Activated CD8-positive, alpha-beta T cell treated with anti-CD3 and anti-CD28 coated beads for 36 hours (primary cell): ENCODE measurements around the gene TRIM43. TPM values are rescaled to one million over a fixed set of nuclear protein-coding genes. Genes with fewer than 3 reads are reported as not detected.
"Not testable (repeated sequence)": the region's sequence is repeated elsewhere in the genome, so short reads cannot be mapped to it uniquely, and the experiment has no call there.

Experiments used
- ATAC-seq: fragments of 200-7000 bp; cut with Tn5 transposase; one replicate; pipeline ENCODE4 v1.10.0; 2021; ENCODE audit warnings: mild to moderate bottlenecking, moderate library complexity
- CTCF ChIA-PET: fragments of 350-600 bp; sonication (Branson Sonifier 250); formaldehyde crosslinking; loops from one replicate; lab custom pipeline; 2021; ENCODE audit warnings: antibody characterized with exemption; lab: Charles Lee
- POLR2A ChIA-PET: fragments of 350-600 bp; sonication (Branson Sonifier 250); formaldehyde crosslinking; loops from one replicate; lab custom pipeline; 2021; ENCODE audit warnings: antibody characterized with exemption; lab: Charles Lee
- DNase-seq: peaks from one replicate; pipeline ENCODE4 v3.0.0-alpha.2; 2020
- H3K27ac Mint-ChIP-seq: one replicate; pipeline ENCODE4 v1.8.0; 2021; ENCODE audit warnings: mild to moderate bottlenecking, mixed read lengths
- H3K27me3 Mint-ChIP-seq: one replicate; pipeline ENCODE4 v1.8.0; 2021; ENCODE audit warnings: mixed read lengths
- H3K36me3 Mint-ChIP-seq: one replicate; pipeline ENCODE4 v1.8.0; 2021; ENCODE audit warnings: low read depth, mixed read lengths
- H3K4me1 Mint-ChIP-seq: one replicate; pipeline ENCODE4 v1.8.0; 2021; ENCODE audit warnings: low read depth, mixed read lengths
- H3K4me3 Mint-ChIP-seq: one replicate; pipeline ENCODE4 v1.8.0; 2021; ENCODE audit warnings: mild to moderate bottlenecking, moderate library complexity, mixed read lengths
- H3K9me3 Mint-ChIP-seq: one replicate; pipeline ENCODE4 v1.8.0; 2021; ENCODE audit warnings: mixed read lengths
- intact Hi-C: fragments of 100-400 bp; cut with micrococcal nuclease; formaldehyde crosslinking; loops from one replicate; pipeline ENCODE4 v1.10.0; 2022
- total RNA-seq, 2 experiments: library from RNA; stranded (reverse); gene quantifications; one replicate each; pipeline ENCODE4 v1.2.3, GENCODE V29; 2021
- TF ChIP-seq, protein P1 (sequence below): fragments of 200-600 bp; IDR thresholded peaks from one replicate; pipeline ENCODE4 v1.8.0; 2022; ENCODE audit warnings: antibody characterized with exemption, mild to moderate bottlenecking

TRIM43 gene
- total RNA-seq, 2 experiments from 2014 or later, result not detected

DNA sequence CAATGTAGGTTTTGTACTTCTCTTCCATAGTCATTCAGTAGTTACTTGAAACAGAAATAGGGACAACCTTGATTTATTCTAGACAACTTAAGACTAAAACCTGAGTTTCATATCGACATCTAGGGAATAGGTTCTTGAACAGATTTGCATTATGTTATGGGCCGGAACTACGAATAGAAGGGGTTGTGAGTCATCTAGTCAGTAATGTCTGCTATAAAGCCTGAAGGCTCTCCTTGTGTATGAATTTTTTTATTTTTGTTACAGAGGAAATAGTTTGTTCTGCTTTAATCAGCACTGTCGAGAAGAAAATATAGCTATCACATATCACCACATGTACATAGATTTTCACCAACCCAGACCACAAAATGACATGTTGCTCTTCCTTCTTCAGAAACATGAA lies 17.3 kb upstream of the TRIM43 start:
- H3K4me1 Mint-ChIP-seq, result no peaks in the 10 kb centered on the region
- H3K36me3 Mint-ChIP-seq, result no peaks in the 10 kb centered on the region
- peaks cover 18% of the 10 kb centered on the region for H3K27me3 Mint-ChIP-seq
- POLR2A ChIA-PET, result no interaction called here
- no peak overlapping the region for H3K27ac Mint-ChIP-seq
- H3K4me3 Mint-ChIP-seq, result no peak overlapping the region
- intact Hi-C loops, result no loop called here
- CTCF ChIA-PET, result no interaction called here
- DNase-seq, result no peak
- H3K9me3 Mint-ChIP-seq, result no peaks in the 10 kb centered on the region
- TF ChIP-seq, protein P1, sequence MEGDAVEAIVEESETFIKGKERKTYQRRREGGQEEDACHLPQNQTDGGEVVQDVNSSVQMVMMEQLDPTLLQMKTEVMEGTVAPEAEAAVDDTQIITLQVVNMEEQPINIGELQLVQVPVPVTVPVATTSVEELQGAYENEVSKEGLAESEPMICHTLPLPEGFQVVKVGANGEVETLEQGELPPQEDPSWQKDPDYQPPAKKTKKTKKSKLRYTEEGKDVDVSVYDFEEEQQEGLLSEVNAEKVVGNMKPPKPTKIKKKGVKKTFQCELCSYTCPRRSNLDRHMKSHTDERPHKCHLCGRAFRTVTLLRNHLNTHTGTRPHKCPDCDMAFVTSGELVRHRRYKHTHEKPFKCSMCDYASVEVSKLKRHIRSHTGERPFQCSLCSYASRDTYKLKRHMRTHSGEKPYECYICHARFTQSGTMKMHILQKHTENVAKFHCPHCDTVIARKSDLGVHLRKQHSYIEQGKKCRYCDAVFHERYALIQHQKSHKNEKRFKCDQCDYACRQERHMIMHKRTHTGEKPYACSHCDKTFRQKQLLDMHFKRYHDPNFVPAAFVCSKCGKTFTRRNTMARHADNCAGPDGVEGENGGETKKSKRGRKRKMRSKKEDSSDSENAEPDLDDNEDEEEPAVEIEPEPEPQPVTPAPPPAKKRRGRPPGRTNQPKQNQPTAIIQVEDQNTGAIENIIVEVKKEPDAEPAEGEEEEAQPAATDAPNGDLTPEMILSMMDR, result no peak
- no peak for ATAC-seq

DNA sequence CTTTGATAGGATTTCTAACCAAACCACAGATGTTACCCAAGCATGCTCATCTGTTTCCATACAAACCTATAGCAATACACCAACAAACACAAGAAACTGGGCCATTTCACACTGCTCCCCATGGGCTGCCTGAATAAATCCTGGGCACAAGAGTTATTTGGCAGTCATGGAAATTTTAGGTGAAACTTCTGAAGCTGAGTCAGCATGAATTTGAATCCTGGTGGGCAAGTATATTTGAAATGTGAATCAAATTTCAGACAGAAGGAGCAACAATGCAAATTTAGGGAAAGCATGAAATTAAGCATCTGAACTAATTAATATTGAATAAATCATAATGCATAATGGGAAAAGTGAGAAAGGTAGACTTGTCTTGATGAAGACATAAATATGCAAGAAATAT lies 15.9 kb upstream of the TRIM43 start:
- ATAC-seq (no peak), DNase-seq (no peak)
- TF ChIP-seq, protein P1, result no peak
- ChIA-PET POLR2A (no interaction called here), CTCF (no interaction called here)
- Mint-ChIP-seq H3K36me3 (no peaks in the 10 kb centered on the region), H3K27me3 (peaks cover 13% of the 10 kb centered on the region), H3K4me1 (no peaks in the 10 kb centered on the region), H3K27ac (no peak overlapping the region), H3K9me3 (no peaks in the 10 kb centered on the region), H3K4me3 (no peak overlapping the region)
- intact Hi-C loops, result no loop called here

DNA sequence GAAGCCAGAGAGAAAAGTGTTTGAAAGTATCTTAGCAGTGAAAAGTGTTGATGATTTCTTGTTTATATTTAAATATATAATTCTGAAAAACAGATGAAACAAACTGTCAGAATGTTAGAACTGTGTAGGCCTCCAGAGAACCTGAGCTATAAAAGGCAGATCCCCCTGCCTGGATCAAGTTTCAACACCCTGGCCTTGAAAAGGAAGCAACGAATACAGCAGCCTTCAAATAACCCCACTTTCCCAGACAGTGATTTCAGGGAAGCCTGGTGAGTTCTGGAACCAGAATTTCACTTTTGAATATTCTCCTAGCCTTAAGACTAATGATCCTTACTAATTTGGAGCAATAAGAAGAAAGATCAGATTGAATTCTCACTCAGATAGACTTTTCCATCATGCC lies 13.3 kb upstream of the TRIM43 start:
- TF ChIP-seq, protein P1, result no peak
- Mint-ChIP-seq H3K27ac (no peak overlapping the region), H3K36me3 (no peaks in the 10 kb centered on the region), H3K4me3 (no peak overlapping the region), H3K4me1 (no peaks in the 10 kb centered on the region), H3K27me3 (peaks cover 12% of the 10 kb centered on the region), H3K9me3 (no peaks in the 10 kb centered on the region)
- intact Hi-C loops, result no loop called here
- ATAC-seq (no peak), DNase-seq (no peak)
- CTCF ChIA-PET, result no interaction called here
- POLR2A ChIA-PET, result no interaction called here

DNA sequence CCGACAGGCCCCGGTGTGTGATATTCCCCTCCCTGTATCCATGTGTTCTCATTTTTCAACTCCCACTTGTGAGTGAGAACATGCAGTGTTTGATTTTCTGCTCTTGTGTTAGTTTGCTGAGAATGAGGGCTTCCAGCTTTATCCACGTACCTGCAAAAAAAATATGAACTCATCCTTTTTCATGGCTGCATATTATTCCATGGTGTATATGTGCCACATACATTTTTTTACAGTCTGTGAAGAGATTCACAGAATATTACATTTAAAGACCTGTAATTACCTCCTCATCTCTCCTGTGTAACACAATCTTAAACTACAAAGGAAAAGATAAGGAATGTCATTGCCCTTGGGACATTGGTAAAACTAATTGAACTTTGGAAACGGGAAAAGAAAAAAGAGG lies 8.3 kb upstream of the TRIM43 start:
- DNase-seq, H3K4me3 Mint-ChIP-seq, ATAC-seq, CTCF ChIA-PET, H3K9me3 Mint-ChIP-seq, intact Hi-C loops, H3K4me1 Mint-ChIP-seq, H3K36me3 Mint-ChIP-seq, POLR2A ChIA-PET, H3K27ac Mint-ChIP-seq: not testable (repeated sequence)
- H3K27me3 Mint-ChIP-seq, result peaks cover 12% of the 10 kb centered on the region

DNA sequence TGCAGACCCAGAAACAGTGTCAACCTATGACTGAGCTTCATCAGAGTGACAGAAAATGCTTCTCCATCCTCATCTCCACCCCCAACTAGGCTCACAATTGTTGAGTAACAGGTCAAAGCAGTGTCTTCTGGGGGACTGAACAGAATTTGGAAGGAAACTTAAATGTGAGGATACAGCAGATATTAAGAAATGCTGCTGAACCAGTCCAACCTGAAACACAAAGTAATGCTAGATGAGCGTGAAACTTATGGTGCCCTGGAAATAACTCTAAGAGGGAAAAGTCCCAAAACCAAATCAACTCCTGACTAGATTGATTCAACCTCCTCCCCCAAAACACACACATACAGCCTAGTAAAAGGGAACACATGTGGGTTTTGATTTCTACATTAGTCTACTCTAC lies 7.5 kb upstream of the TRIM43 start:
- H3K27me3 Mint-ChIP-seq, intact Hi-C loops, H3K4me3 Mint-ChIP-seq, H3K36me3 Mint-ChIP-seq, CTCF ChIA-PET, H3K9me3 Mint-ChIP-seq, H3K27ac Mint-ChIP-seq, DNase-seq, ATAC-seq, H3K4me1 Mint-ChIP-seq: not testable (repeated sequence)
- POLR2A ChIA-PET, result interaction anchor here (0.7 kb wide), 1 partner anchor 16 kb away, joined by 3 read pairs; no protein-coding TSS in a partner anchor

DNA sequence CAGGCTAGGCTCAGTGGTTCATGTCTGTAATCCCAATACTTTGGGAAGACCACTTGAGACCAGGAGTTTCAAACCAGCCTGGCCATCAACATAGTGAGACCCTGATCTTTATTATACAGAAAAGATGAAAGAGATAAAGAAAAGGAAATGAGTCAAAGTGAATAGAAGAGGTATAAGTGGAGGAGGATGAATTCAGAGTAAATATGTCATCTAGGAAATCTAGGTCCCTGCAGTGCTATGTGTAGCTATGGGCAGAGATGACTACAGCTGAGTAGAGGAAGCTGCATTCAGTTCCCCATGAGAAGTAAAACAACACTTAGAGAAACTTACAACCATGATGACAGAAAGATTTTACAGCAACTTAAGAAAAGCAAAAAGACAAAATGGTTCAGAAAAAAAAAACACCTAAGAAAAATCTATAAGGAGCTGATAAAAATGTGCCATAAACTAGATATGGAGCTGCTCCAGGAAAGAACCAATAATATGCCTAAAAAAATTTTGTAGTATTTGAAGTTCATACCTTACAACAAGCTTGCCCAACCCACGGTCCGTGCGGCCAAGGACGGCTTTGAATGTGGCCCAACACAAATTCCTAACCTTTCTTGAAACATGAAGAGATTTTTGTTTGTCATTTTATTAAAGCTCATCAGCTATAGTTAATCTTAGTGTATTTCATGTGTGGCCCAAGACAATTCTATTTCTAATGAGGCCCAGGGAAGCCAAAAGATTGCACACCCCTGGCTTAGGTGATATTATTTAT lies 1.8 kb upstream of the TRIM43 start:
- DNase-seq, POLR2A ChIA-PET, H3K27me3 Mint-ChIP-seq, H3K4me3 Mint-ChIP-seq, H3K4me1 Mint-ChIP-seq, ATAC-seq, CTCF ChIA-PET, intact Hi-C loops, H3K9me3 Mint-ChIP-seq, H3K27ac Mint-ChIP-seq, H3K36me3 Mint-ChIP-seq: not testable (repeated sequence)

DNA sequence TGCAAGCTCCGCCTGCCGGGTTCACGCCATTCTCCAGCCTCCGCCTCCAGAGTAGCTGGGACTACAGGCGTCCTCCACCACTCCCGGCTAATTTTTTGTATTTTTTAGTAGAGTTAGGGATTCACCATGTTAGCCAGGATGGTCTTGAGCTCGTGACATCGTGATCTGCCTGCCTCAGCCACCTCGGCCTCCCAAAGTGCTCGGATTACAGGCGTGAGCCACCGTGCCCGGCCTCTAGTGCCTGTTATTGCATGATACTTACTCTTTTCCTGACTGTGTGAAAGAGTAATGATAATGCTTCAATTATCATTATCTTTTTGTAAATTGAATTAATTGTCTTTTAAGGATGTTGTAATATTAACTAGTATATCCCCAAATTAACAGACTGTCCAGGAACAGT lies 1.2 kb downstream of the TRIM43 start:
- H3K27me3 Mint-ChIP-seq, H3K4me3 Mint-ChIP-seq, H3K27ac Mint-ChIP-seq, ATAC-seq, H3K36me3 Mint-ChIP-seq, CTCF ChIA-PET, H3K4me1 Mint-ChIP-seq, POLR2A ChIA-PET, intact Hi-C loops, H3K9me3 Mint-ChIP-seq, DNase-seq: not testable (repeated sequence)

DNA sequence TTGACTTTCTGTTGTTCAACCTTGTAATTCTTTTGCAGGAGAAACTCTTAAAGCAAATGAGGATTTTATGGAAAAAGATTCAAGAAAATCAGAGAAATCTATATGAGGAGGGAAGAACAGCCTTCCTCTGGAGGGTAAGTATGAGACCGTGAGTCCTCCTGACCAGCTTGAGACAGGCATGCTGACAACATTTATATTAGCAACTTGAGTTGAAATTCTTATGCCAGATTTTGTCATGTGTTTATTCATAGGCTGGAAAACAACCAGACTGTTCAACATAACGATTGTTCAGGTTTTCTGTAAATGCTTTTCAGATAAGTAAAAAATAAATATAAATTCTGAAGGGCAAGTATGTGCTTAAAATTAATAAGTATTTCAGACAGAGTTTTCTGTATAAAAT lies 3.2 kb downstream of the TRIM43 start:
- intact Hi-C loops, H3K27ac Mint-ChIP-seq: not testable (repeated sequence)

DNA sequence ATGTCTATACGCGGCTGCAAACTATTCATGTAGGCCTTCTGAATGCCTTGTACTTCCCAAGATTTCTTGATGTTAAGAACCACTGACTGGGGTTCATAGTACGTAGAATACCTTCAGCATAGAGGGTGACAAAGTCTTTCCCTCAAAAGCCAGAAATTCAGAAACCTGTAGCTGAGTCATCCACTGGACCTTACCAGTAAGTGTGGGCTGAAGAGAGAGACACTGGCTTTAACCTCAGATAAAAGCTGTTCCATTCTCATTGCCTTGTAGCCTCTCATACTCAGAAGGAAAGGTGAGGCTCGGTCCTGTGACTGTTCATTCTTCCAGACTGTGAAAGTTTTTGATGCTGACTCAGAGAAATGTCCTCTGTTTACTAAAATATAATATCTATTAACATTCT lies 9.5 kb downstream of the TRIM43 start:
- CTCF ChIA-PET, H3K9me3 Mint-ChIP-seq, H3K4me3 Mint-ChIP-seq, ATAC-seq, H3K27ac Mint-ChIP-seq, H3K4me1 Mint-ChIP-seq, H3K36me3 Mint-ChIP-seq, H3K27me3 Mint-ChIP-seq, POLR2A ChIA-PET, intact Hi-C loops, DNase-seq: not testable (repeated sequence)

More for the DNA sequence above, 3.2 kb downstream of the TRIM43 start:
- H3K27me3 Mint-ChIP-seq, H3K9me3 Mint-ChIP-seq, POLR2A ChIA-PET, DNase-seq, CTCF ChIA-PET, H3K4me1 Mint-ChIP-seq, H3K4me3 Mint-ChIP-seq, H3K36me3 Mint-ChIP-seq, ATAC-seq: not testable (repeated sequence)
